Jurkat, Clone E6-1 (cell line): ENCODE results near the gene CNTLN.
"Not testable (repeated sequence)": the region's sequence is repeated elsewhere in the genome, so short reads cannot be mapped to it uniquely, and the experiment has no call there.

Experiments used
- DNase-seq: peaks from one replicate; pipeline ENCODE4 v3.0.0-alpha.2; 2011; ENCODE audit warnings: low read depth, low spot score
- H3K4me3 ChIP-seq: 2 replicates; pipeline ENCODE4 v1.5.1; 2011; ENCODE audit warnings: mild to moderate bottlenecking, low read length, control low read depth, moderate library complexity

Gene CNTLN

GRCh38 chr9:17272536-17272935 lies 137.7 kb downstream of the CNTLN start:
- no peak for DNase-seq
- H3K4me3 ChIP-seq, result no peak overlapping the region

GRCh38 chr9:17280350-17281012 lies 145.6 kb downstream of the CNTLN start:
- DNase-seq, result no peak
- H3K4me3 ChIP-seq, result no peak overlapping the region

GRCh38 chr9:17290673-17291072 lies 155.8 kb downstream of the CNTLN start:
- not testable (repeated sequence) for DNase-seq, H3K4me3 ChIP-seq

GRCh38 chr9:17291766-17292165 lies 156.9 kb downstream of the CNTLN start:
- DNase-seq, result no peak
- no peak overlapping the region for H3K4me3 ChIP-seq

DNA sequence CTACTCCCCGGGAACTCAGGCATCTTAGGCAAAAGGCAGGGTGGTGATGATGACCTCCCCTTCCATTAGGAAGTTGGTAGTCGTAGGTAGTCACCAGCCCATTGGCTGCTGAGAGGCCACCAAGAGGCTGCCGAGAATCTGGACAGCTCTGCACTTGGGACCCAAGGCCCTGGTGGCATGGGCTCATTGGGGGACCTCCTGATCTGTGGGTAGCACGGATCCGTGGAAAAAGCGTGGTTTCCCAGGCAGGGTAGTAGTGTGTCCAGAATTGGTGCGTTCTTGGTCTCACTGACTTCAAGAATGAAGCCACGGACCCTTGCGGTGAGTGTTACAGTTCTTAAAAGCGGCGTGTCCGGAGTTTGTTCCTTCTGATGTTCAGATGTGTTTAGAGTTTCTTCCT lies 158.8 kb downstream of the CNTLN start:
- no peak for DNase-seq
- H3K4me3 ChIP-seq, result no peak overlapping the region

- no peak for DNase-seq
- no peak overlapping the region for H3K4me3 ChIP-seq
Observed at GRCh38 chr9:17294822-17295624, 160.2 kb downstream of the CNTLN start.

DNA sequence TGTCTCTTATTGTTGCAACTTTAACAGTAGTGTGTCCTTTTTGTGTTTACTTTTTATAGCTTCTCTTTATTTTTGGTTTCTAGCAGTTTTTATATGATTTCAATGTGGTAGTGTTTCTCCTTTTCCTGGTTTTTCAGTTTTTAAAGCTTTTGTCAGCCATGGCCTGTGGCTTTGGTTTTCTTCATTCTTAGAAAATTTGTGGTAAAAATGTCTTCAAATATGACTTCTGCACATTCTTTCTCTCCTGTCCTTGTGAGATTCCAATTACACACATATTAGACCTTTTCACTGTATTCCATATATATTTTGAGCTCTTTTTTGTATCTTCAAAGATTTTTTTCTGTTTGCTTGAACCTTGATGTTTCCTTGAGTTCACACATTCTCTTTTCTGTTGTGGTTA lies 180.5 kb downstream of the CNTLN start:
- DNase-seq, result no peak
- H3K4me3 ChIP-seq, result no peak overlapping the region

DNA sequence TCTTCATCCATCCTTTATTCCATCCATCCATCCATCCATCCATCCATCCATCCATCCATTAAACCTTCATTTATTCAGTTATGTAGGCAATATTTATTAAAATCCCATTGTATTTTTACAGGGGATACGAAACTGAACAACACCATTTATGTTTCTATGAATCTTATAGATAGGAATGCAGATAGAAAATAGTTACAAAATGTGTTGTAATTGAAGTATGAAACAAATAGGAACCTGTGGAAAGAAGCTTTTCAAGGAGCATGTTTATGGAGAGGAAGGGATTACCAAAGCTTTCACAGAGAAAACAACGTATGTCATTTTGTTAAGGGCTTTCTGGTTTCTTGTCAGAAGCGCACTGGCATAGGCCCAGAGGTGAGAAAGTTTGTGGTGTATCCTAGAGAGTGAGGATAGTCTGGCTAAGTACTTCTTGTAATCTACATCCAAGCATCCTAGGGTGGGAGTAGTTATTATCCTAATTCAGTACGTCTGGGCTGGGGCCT lies 184.0 kb downstream of the CNTLN start:
- H3K4me3 ChIP-seq, result no peak overlapping the region
- no peak for DNase-seq

- no peak overlapping the region for H3K4me3 ChIP-seq
- DNase-seq, result no peak
Observed at GRCh38 chr9:17319864-17320263, 185.0 kb downstream of the CNTLN start.

GRCh38 chr9:17322882-17323864 lies 188.3 kb downstream of the CNTLN start:
- H3K4me3 ChIP-seq, result no peak overlapping the region
- DNase-seq, result no peak

- no peak overlapping the region for H3K4me3 ChIP-seq
- DNase-seq, result no peak
Observed at GRCh38 chr9:17328331-17328730, 193.5 kb downstream of the CNTLN start.

DNA sequence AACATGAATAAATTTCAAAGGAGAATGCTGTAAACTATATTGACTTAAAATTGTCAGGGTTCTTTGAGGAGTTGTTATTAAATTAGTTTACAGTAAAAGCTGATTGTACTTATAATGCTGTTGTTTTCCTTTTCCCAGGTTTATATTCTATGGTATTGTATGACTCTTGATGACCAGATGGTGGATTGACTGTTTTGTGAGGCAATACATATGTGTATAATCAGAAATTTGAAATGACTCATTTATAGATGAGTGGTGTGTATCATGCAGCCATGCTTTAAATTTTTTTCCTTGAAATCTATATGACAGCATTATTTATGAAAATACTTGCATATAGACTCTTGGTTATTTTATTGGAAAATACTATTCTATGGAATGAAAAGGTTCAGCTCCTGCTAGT lies 195.3 kb downstream of the CNTLN start:
- no peak for DNase-seq
- no peak overlapping the region for H3K4me3 ChIP-seq

GRCh38 chr9:17332115-17332514 lies 197.3 kb downstream of the CNTLN start:
- DNase-seq, result no peak
- H3K4me3 ChIP-seq, result no peak overlapping the region

DNA sequence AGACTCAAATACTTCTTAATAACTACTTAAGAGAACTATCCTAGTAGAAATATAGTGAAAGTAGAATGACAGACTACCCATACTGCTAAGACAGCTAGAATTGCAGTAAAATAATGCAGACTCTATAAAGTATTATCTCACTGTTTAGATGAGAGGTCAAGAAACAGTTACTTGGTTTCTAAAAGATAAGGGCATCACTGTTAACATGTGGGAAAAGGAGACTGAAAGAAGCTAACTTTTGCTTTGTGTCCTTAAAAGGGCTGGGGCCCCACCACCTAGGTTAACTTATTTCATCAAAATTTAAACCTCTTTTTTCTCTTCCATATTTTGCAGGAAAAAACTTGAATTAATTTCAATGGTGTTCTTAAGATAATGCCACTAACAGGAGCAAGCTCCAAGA lies 204.3 kb downstream of the CNTLN start:
- no peak for DNase-seq
- H3K4me3 ChIP-seq, result no peak overlapping the region

DNA sequence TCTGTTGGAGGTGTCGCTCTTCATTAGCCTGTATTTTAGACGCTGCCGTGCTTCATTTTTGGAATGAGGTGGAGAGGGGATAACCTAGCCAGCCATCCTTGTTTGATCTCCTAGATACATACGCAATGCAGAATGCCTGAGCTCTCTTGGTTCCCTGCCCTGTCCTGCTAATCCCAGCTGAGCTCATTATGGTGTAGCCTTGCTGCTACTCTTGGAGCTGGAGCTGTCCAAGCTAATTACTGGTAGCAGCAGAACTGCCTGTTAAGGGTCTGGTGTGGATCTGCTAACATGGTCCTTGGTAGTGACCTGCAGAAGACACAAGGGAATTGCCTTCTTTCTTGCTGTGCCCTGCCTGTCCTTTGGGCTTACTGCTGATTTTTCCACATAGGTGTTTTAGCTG lies 207.9 kb downstream of the CNTLN start:
- H3K4me3 ChIP-seq, result no peak overlapping the region
- no peak for DNase-seq

DNA sequence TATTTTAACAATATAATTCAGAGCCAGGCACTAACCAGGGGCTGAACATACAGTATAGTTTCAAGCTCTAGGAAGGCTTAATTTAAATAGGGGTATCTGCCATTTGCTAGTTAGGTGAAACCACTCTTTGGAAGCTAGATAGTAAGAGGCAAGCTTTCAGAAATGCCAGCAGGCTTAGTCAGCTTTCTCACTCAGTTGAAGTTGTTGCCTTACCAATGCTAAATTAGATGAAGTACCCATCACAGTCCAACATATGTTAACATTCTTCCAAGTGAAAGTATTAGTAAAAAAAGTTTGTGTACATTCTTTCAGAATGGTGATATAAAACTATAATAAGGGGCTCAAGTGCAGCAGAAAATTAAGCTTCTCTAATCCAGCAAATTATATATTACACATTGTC lies 215.0 kb downstream of the CNTLN start:
- H3K4me3 ChIP-seq, result no peak overlapping the region
- no peak for DNase-seq

- DNase-seq, H3K4me3 ChIP-seq: not testable (repeated sequence)
Observed at GRCh38 chr9:17354006-17354405, 219.2 kb downstream of the CNTLN start.

DNA sequence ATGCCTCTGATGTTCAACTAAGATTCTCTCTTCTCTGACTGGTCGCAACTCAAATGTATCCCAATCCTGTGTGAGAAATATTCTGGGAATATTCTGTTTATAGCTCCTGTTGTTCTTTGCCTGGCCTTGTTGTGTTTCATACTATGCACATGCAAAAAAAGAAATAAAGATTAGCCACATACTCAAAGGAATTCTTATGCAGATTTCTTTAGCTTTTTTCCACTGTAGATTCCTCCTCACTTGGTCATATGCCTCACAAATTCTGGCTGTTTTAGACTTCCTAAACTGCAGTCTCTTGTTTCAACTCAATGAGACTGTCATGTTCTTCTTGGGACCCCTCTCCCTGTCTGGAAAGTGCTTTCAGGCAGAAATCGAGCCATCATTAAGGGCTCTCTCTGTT lies 226.5 kb downstream of the CNTLN start:
- H3K4me3 ChIP-seq, result no peak overlapping the region
- no peak for DNase-seq

DNA sequence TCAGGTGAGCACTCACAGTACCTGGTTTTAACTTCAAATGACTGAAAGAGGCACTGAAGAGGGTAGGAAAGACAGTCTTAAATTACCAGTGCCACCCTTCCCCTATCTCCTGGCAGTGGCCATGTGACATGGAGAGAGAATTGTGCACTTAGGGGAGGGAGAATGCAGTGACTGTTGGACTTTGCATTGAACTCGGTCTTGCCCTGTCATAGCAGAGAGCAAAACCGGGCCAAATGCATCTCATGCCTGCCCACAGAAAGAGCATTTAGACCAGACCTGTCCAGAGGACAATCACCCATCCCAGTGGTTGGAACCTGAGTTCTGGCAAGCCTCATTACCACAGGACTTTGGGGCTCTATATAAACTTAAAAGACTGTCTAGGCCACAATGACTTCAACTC lies 232.2 kb downstream of the CNTLN start:
- no peak overlapping the region for H3K4me3 ChIP-seq
- no peak for DNase-seq
